WTC11 (cell line): ENCODE results near the gene MYOM3. TPM values are rescaled to one million over a fixed set of nuclear protein-coding genes. Genes with fewer than 3 reads are reported as not detected.

ENCODE experiments used
- ATAC-seq: fragments of 200-7000 bp; cut with Tn5 transposase; 2 replicates; pipeline ENCODE4 v1.10.0; 2021; ENCODE audit warnings: mild to moderate bottlenecking, moderate library complexity
- CTCF ChIA-PET: fragments of 300-600 bp; sonication (Branson Sonifier 250); formaldehyde crosslinking; loops from one replicate; lab custom pipeline; 2021; ENCODE audit warnings: antibody characterized with exemption; lab: Charles Lee
- POLR2A ChIA-PET: fragments of 350-600 bp; sonication (Branson Sonifier 250); formaldehyde crosslinking; loops from one replicate; lab custom pipeline; 2021; ENCODE audit warnings: antibody characterized with exemption; lab: Charles Lee
- DNase-seq: peaks from one replicate; pipeline ENCODE4 v3.0.0; 2021; ENCODE audit warnings: low spot score
- H3K27ac Mint-ChIP-seq: 2 replicates; pipeline ENCODE4 v1.8.0; 2021; ENCODE audit warnings: mixed read lengths
- H3K27me3 Mint-ChIP-seq: 2 replicates; pipeline ENCODE4 v1.8.0; 2021; ENCODE audit warnings: low read depth, mild to moderate bottlenecking, moderate library complexity, mixed read lengths
- H3K36me3 Mint-ChIP-seq: 2 replicates; pipeline ENCODE4 v1.8.0; 2021; ENCODE audit warnings: mixed read lengths
- H3K4me1 Mint-ChIP-seq: 2 replicates; pipeline ENCODE4 v1.8.0; 2022; ENCODE audit warnings: mixed read lengths
- H3K4me3 Mint-ChIP-seq: 2 replicates; pipeline ENCODE4 v1.8.0; 2021; ENCODE audit warnings: mild to moderate bottlenecking, moderate library complexity, mixed read lengths
- H3K9me3 Mint-ChIP-seq: 2 replicates; pipeline ENCODE4 v1.8.0; 2021; ENCODE audit warnings: mixed read lengths
- ETV6 ChIP-seq: sonication (generic); formaldehyde crosslinking; IDR thresholded peaks from 2 replicates; pipeline ENCODE4 v1.8.1; 2022; ENCODE audit warnings: mild to moderate bottlenecking, missing genetic modification reagents
- FOXK1 ChIP-seq: sonication (generic); formaldehyde crosslinking; IDR thresholded peaks from 2 replicates; pipeline ENCODE4 v1.8.0; 2022; ENCODE audit warnings: mild to moderate bottlenecking, moderate library complexity, missing genetic modification reagents
- GTF2I ChIP-seq: fragments of 250-450 bp; sonication (Bioruptor Pico); conservative IDR thresholded peaks from 2 replicates; pipeline ENCODE4 v1.4.0; 2021; ENCODE audit warnings: mild to moderate bottlenecking
- MYBL2 ChIP-seq: sonication (generic); formaldehyde crosslinking; IDR thresholded peaks from 2 replicates; pipeline ENCODE4 v1.8.1; 2023; ENCODE audit warnings: mild to moderate bottlenecking, moderate library complexity, missing genetic modification reagents
- NFATC4 ChIP-seq: fragments of 250-450 bp; sonication (Bioruptor Pico); IDR thresholded peaks from 2 replicates; pipeline ENCODE4 v1.9.0; 2021; ENCODE audit warnings: mild to moderate bottlenecking
- OVOL2 ChIP-seq: fragments of 250-450 bp; sonication (Bioruptor Pico); IDR thresholded peaks from 2 replicates; pipeline ENCODE4 v1.9.0; 2021; ENCODE audit warnings: mild to moderate bottlenecking, borderline replicate concordance
- RELA ChIP-seq: sonication (generic); formaldehyde crosslinking; IDR thresholded peaks from 2 replicates; pipeline ENCODE4 v1.8.1; 2022; ENCODE audit warnings: missing genetic modification reagents, mild to moderate bottlenecking, borderline replicate concordance
- ZNF232 ChIP-seq: sonication (generic); formaldehyde crosslinking; IDR thresholded peaks from 2 replicates; pipeline ENCODE4 v1.8.0; 2022; ENCODE audit warnings: mild to moderate bottlenecking, missing genetic modification reagents
- ZNF317 ChIP-seq: sonication (generic); formaldehyde crosslinking; IDR thresholded peaks from 2 replicates; pipeline ENCODE4 v1.8.1; 2023; ENCODE audit warnings: low read depth, mild to moderate bottlenecking, moderate library complexity, missing genetic modification reagents, borderline replicate concordance
- ZNF416 ChIP-seq: fragments of 250-450 bp; sonication (Bioruptor Pico); IDR thresholded peaks from 2 replicates; pipeline ENCODE4 v1.9.0; 2021; ENCODE audit warnings: mild to moderate bottlenecking, inconsistent platforms
- total RNA-seq: library from RNA; stranded (reverse); gene quantifications from 3 replicates; pipeline ENCODE4 v1.2.3, GENCODE V29; 2021
- TF ChIP-seq, protein P1 (sequence below): sonication (generic); formaldehyde crosslinking; IDR thresholded peaks from 2 replicates; pipeline ENCODE4 v1.8.1; 2023; ENCODE audit warnings: mild to moderate bottlenecking, moderate library complexity, missing genetic modification reagents
- TF ChIP-seq, protein P2 (sequence below): sonication (generic); formaldehyde crosslinking; IDR thresholded peaks from 2 replicates; pipeline ENCODE4 v1.8.0; 2022; ENCODE audit warnings: mild to moderate bottlenecking, missing genetic modification reagents
- TF ChIP-seq, protein P3 (sequence below): fragments of 250-450 bp; sonication (Bioruptor Pico); IDR thresholded peaks from 2 replicates; pipeline ENCODE4 v2.1.2; 2022; ENCODE audit warnings: mild to moderate bottlenecking, moderate library complexity
- TF ChIP-seq, protein P4 (sequence below): sonication (generic); formaldehyde crosslinking; IDR thresholded peaks from 2 replicates; pipeline ENCODE4 v1.8.1; 2022; ENCODE audit warnings: mild to moderate bottlenecking, moderate library complexity, missing genetic modification reagents
- TF ChIP-seq, protein P5 (sequence below): fragments of 250-450 bp; sonication (Bioruptor Pico); IDR thresholded peaks from 2 replicates; pipeline ENCODE4 v1.9.0; 2021; ENCODE audit warnings: mild to moderate bottlenecking, borderline replicate concordance
- TF ChIP-seq, protein P6 (sequence below): fragments of 250-450 bp; sonication (Bioruptor Pico); IDR thresholded peaks from 2 replicates; pipeline ENCODE4 v1.9.0; 2021; ENCODE audit warnings: moderate library complexity, mild to moderate bottlenecking, inconsistent platforms, borderline replicate concordance
- TF ChIP-seq, protein P7 (sequence below): sonication (generic); formaldehyde crosslinking; IDR thresholded peaks from 2 replicates; pipeline ENCODE4 v1.8.0; 2022; ENCODE audit warnings: mild to moderate bottlenecking, missing genetic modification reagents
- TF ChIP-seq, protein P8 (sequence below): sonication (generic); formaldehyde crosslinking; IDR thresholded peaks from 2 replicates; pipeline ENCODE4 v1.8.0; 2022; ENCODE audit warnings: mild to moderate bottlenecking, missing genetic modification reagents

The MYOM3 gene
- total RNA-seq, 1 experiment from 2014 or later, result 0.13 TPM

DNA sequence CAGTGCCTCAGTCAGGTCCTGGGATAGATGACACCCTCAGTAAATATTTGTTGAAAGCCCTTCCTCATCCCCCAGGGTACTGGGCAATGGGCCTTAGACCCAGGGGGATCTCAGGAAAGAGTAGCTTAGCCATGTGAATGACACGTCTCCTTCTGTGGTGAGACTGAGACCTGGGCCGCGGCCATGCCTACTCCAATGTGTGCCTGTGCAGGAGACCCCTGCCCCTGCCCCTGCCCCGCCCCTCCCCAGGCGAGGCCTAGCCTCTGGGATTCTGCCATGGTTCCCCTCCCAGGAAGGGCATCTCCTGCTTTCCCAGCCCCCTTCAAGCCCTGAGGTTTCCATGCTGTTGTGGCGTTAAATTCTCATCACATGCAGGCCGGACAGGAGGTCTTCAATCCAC is 7.1 kb downstream of the MYOM3 start:
- H3K36me3 Mint-ChIP-seq, result no peaks in the 10 kb centered on the region
- ChIA-PET POLR2A (interaction anchor here (0.6 kb wide), 1 partner anchor 64 kb away, joined by 3 read pairs; no protein-coding TSS in a partner anchor), CTCF (interaction anchor here (0.6 to 1.4 kb wide), 3 partner anchors 10 to 182 kb away, joined by 3 to 7 read pairs (median 3); no protein-coding TSS in a partner anchor)
- H3K4me3 Mint-ChIP-seq, result no peak overlapping the region
- DNase-seq (no peak), ATAC-seq (no peak)
- no peaks in the 10 kb centered on the region for H3K9me3 Mint-ChIP-seq
- TF ChIP-seq, protein P1, sequence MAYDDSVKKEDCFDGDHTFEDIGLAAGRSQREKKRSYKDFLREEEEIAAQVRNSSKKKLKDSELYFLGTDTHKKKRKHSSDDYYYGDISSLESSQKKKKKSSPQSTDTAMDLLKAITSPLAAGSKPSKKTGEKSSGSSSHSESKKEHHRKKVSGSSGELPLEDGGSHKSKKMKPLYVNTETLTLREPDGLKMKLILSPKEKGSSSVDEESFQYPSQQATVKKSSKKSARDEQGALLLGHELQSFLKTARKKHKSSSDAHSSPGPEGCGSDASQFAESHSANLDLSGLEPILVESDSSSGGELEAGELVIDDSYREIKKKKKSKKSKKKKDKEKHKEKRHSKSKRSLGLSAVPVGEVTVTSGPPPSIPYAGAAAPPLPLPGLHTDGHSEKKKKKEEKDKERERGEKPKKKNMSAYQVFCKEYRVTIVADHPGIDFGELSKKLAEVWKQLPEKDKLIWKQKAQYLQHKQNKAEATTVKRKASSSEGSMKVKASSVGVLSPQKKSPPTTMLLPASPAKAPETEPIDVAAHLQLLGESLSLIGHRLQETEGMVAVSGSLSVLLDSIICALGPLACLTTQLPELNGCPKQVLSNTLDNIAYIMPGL (CRISPR knock-in tag), result no peak
- no peak for TF ChIP-seq ZNF232 (CRISPR knock-in tag)
- TF ChIP-seq OVOL2 (CRISPR knock-in tag), result no peak
- no peak overlapping the region for H3K27ac Mint-ChIP-seq
- peaks cover 3% of the 10 kb centered on the region; the same call in 1 of the 2 replicates for H3K4me1 Mint-ChIP-seq
- H3K27me3 Mint-ChIP-seq, result no peaks in the 10 kb centered on the region

DNA sequence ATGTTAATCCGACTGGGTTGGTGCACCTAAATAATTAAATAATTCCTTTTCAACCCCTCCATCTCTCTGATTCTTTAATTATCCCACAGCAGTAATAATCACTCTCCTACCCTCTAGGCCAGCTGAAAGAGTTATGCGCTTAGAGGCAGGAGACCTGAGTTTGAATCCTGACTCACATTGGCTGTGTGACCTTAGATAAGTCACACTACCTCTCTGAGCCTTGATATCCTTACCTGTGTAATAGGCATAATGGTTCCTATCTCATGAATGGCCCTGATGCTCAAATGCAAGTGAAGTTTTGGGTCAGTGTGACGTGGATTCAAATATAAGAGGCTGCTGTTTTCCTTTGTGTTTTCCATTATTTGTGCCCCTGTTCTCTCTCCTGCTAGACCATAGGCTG is 8.1 kb downstream of the MYOM3 start:
- Mint-ChIP-seq H3K9me3 (no peaks in the 10 kb centered on the region), H3K27me3 (no peaks in the 10 kb centered on the region), H3K36me3 (no peaks in the 10 kb centered on the region), H3K4me3 (no peak overlapping the region), H3K27ac (no peak overlapping the region), H3K4me1 (peaks cover 3% of the 10 kb centered on the region; the same call in 1 of the 2 replicates)
- ChIA-PET CTCF (interaction anchor here (1.0 to 1.2 kb wide), 2 partner anchors 7 to 9 kb away, joined by 3 to 4 read pairs; no protein-coding TSS in a partner anchor), POLR2A (interaction anchor here (0.6 kb wide), 1 partner anchor 521 kb away, joined by 5 read pairs; no protein-coding TSS in a partner anchor)
- ATAC-seq (no peak), DNase-seq (no peak)
- TF ChIP-seq, protein P2, sequence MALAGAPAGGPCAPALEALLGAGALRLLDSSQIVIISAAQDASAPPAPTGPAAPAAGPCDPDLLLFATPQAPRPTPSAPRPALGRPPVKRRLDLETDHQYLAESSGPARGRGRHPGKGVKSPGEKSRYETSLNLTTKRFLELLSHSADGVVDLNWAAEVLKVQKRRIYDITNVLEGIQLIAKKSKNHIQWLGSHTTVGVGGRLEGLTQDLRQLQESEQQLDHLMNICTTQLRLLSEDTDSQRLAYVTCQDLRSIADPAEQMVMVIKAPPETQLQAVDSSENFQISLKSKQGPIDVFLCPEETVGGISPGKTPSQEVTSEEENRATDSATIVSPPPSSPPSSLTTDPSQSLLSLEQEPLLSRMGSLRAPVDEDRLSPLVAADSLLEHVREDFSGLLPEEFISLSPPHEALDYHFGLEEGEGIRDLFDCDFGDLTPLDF (CRISPR knock-in tag), result no peak
- TF ChIP-seq ZNF416, result no peak
- TF ChIP-seq, protein P3, sequence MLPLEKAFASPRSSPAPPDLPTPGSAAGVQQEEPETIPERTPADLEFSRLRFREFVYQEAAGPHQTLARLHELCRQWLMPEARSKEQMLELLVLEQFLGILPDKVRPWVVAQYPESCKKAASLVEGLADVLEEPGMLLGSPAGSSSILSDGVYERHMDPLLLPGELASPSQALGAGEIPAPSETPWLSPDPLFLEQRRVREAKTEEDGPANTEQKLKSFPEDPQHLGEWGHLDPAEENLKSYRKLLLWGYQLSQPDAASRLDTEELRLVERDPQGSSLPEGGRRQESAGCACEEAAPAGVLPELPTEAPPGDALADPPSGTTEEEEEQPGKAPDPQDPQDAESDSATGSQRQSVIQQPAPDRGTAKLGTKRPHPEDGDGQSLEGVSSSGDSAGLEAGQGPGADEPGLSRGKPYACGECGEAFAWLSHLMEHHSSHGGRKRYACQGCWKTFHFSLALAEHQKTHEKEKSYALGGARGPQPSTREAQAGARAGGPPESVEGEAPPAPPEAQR, result no peak

DNA sequence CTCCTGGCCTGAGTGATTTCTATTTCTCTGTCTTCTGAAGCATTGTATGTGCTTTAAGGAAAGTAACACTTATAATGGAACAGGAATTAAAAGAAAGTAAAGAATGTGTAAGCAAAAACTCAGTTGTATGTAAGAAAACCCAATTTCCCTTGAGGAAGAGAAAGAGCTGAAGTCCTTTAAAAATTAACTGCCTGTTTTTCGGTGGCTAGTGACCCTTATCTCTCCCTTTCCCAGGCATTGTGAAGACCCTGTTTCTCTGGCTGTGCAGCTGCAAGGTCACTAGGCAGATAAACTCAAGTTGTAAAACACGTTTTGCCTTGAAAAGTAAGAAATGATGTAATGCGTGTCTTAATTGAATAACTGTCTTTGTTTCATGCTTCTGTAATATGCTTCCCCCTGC is 8.5 kb downstream of the MYOM3 start:
- no peak overlapping the region for H3K4me3 Mint-ChIP-seq
- ATAC-seq, result no peak
- peaks cover 3% of the 10 kb centered on the region; the same call in 1 of the 2 replicates for H3K4me1 Mint-ChIP-seq
- no peaks in the 10 kb centered on the region for H3K9me3 Mint-ChIP-seq
- DNase-seq, result no peak
- CTCF ChIA-PET, result interaction anchor here (1.2 kb wide), 1 partner anchor 8 kb away, joined by 3 read pairs; no protein-coding TSS in a partner anchor
- H3K27me3 Mint-ChIP-seq, result no peaks in the 10 kb centered on the region
- no peaks in the 10 kb centered on the region for H3K36me3 Mint-ChIP-seq
- H3K27ac Mint-ChIP-seq, result peak overlapping the region; percentile 32; the same call in 1 of the 2 replicates
- POLR2A ChIA-PET, result no interaction called here
- no peak for TF ChIP-seq FOXK1 (CRISPR knock-in tag)
- TF ChIP-seq, protein P4, sequence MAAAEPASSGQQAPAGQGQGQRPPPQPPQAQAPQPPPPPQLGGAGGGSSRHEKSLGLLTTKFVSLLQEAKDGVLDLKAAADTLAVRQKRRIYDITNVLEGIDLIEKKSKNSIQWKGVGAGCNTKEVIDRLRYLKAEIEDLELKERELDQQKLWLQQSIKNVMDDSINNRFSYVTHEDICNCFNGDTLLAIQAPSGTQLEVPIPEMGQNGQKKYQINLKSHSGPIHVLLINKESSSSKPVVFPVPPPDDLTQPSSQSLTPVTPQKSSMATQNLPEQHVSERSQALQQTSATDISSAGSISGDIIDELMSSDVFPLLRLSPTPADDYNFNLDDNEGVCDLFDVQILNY, result no peak
- no peak for TF ChIP-seq ETV6 (CRISPR knock-in tag)
- TF ChIP-seq NFATC4 (CRISPR knock-in tag), result no peak
- no peak for TF ChIP-seq GTF2I (CRISPR knock-in tag)
- TF ChIP-seq RELA (CRISPR knock-in tag), result no peak
- TF ChIP-seq, protein P5, sequence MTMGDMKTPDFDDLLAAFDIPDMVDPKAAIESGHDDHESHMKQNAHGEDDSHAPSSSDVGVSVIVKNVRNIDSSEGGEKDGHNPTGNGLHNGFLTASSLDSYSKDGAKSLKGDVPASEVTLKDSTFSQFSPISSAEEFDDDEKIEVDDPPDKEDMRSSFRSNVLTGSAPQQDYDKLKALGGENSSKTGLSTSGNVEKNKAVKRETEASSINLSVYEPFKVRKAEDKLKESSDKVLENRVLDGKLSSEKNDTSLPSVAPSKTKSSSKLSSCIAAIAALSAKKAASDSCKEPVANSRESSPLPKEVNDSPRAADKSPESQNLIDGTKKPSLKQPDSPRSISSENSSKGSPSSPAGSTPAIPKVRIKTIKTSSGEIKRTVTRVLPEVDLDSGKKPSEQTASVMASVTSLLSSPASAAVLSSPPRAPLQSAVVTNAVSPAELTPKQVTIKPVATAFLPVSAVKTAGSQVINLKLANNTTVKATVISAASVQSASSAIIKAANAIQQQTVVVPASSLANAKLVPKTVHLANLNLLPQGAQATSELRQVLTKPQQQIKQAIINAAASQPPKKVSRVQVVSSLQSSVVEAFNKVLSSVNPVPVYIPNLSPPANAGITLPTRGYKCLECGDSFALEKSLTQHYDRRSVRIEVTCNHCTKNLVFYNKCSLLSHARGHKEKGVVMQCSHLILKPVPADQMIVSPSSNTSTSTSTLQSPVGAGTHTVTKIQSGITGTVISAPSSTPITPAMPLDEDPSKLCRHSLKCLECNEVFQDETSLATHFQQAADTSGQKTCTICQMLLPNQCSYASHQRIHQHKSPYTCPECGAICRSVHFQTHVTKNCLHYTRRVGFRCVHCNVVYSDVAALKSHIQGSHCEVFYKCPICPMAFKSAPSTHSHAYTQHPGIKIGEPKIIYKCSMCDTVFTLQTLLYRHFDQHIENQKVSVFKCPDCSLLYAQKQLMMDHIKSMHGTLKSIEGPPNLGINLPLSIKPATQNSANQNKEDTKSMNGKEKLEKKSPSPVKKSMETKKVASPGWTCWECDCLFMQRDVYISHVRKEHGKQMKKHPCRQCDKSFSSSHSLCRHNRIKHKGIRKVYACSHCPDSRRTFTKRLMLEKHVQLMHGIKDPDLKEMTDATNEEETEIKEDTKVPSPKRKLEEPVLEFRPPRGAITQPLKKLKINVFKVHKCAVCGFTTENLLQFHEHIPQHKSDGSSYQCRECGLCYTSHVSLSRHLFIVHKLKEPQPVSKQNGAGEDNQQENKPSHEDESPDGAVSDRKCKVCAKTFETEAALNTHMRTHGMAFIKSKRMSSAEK, result no peak
- TF ChIP-seq, protein P6, sequence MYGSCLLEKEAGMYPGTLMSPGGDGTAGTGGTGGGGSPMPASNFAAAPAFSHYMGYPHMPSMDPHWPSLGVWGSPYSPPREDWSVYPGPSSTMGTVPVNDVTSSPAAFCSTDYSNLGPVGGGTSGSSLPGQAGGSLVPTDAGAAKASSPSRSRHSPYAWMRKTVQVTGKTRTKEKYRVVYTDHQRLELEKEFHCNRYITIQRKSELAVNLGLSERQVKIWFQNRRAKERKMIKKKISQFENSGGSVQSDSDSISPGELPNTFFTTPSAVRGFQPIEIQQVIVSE (CRISPR knock-in tag), result no peak
- TF ChIP-seq, protein P7, sequence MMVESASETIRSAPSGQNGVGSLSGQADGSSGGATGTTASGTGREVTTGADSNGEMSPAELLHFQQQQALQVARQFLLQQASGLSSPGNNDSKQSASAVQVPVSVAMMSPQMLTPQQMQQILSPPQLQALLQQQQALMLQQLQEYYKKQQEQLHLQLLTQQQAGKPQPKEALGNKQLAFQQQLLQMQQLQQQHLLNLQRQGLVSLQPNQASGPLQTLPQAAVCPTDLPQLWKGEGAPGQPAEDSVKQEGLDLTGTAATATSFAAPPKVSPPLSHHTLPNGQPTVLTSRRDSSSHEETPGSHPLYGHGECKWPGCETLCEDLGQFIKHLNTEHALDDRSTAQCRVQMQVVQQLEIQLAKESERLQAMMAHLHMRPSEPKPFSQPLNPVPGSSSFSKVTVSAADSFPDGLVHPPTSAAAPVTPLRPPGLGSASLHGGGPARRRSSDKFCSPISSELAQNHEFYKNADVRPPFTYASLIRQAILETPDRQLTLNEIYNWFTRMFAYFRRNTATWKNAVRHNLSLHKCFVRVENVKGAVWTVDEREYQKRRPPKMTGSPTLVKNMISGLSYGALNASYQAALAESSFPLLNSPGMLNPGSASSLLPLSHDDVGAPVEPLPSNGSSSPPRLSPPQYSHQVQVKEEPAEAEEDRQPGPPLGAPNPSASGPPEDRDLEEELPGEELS (CRISPR knock-in tag), result no peak
- no peak for TF ChIP-seq ZNF317 (CRISPR knock-in tag)
- TF ChIP-seq MYBL2 (CRISPR knock-in tag), result no peak
- TF ChIP-seq, protein P8, sequence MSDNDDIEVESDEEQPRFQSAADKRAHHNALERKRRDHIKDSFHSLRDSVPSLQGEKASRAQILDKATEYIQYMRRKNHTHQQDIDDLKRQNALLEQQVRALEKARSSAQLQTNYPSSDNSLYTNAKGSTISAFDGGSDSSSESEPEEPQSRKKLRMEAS, result no peak
